GM23248 (cell line): Measurements from ENCODE around the gene GNAS-AS1.

Experiments
- EZH2 ChIP-seq: fragments of 200-600 bp; sonication (generic); IDR thresholded peaks from 2 replicates; pipeline ENCODE4 v1.6.1; 2018; ENCODE audit warnings: antibody characterized with exemption, mild to moderate bottlenecking; ENCODE audit not compliant: insufficient read depth, poor library complexity, severe bottlenecking
- EZH2phosphoT487 ChIP-seq: fragments of 200-600 bp; sonication (generic); IDR thresholded peaks from 2 replicates; pipeline ENCODE4 v1.6.1; 2018; ENCODE audit warnings: antibody characterized with exemption, moderate library complexity, mild to moderate bottlenecking, low read depth; ENCODE audit not compliant: insufficient read depth

DNA sequence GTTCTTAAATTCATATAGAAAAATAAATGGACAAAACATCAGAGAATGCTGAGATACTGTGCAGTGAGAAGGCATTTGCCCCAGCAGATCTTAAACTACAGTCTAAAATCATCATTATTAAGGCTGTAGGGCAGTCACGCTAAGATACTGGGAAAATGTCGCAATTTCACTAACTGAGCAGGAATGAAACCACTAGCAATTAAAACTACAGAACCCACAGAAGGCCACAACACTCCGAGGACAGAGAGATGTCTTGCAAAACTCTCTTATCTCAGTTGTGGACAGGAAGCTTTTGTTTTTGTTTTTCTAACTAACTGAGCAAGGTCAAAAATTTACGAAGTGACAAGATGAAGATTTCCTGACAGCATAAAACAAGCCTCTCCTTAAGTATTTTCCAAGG is 18.2 kb downstream of the GNAS-AS1 start:
- TF ChIP-seq EZH2 (no peak), EZH2phosphoT487 (no peak)
